Osteocyte (in vitro differentiated cells): ENCODE data around the gene TPSB2. TPM values are rescaled to one million over a fixed set of nuclear protein-coding genes. Genes with fewer than 3 reads are reported as not detected.

Source experiments
- DNase-seq: peaks from one replicate; pipeline ENCODE4 v3.0.0; 2021; ENCODE audit warnings: mixed read lengths; ENCODE audit not compliant: unreplicated experiment; ENCODE audit errors: extremely low spot score
- H3K27ac Mint-ChIP-seq: one replicate; pipeline ENCODE4 v1.8.0; 2021; ENCODE audit warnings: mild to moderate bottlenecking, mixed read lengths; ENCODE audit not compliant: unreplicated experiment
- H3K27me3 Mint-ChIP-seq: one replicate; pipeline ENCODE4 v1.8.0; 2021; ENCODE audit warnings: mixed read lengths; ENCODE audit not compliant: unreplicated experiment
- H3K36me3 Mint-ChIP-seq: one replicate; pipeline ENCODE4 v1.8.0; 2021; ENCODE audit warnings: mixed read lengths; ENCODE audit not compliant: unreplicated experiment
- H3K4me1 Mint-ChIP-seq: one replicate; pipeline ENCODE4 v1.8.0; 2021; ENCODE audit warnings: mixed read lengths; ENCODE audit not compliant: unreplicated experiment
- H3K4me3 Mint-ChIP-seq: one replicate; pipeline ENCODE4 v1.8.0; 2021; ENCODE audit warnings: mild to moderate bottlenecking, moderate library complexity, mixed read lengths; ENCODE audit not compliant: unreplicated experiment
- H3K9me3 Mint-ChIP-seq: one replicate; pipeline ENCODE4 v1.8.0; 2021; ENCODE audit warnings: mixed read lengths; ENCODE audit not compliant: unreplicated experiment
- total RNA-seq: library from RNA; stranded (reverse); gene quantifications from 2 replicates; pipeline ENCODE4 v1.2.1, GENCODE V29; 2021
- TF ChIP-seq, protein P1 (sequence below): fragments of 200-600 bp; sonication (generic); IDR thresholded peaks from 2 replicates; pipeline ENCODE4 v1.5.0; 2021; ENCODE audit warnings: antibody characterized with exemption, mild to moderate bottlenecking, moderate library complexity

The TPSB2 gene
- total RNA-seq, 1 donor from 2014 or later, result not detected

DNA sequence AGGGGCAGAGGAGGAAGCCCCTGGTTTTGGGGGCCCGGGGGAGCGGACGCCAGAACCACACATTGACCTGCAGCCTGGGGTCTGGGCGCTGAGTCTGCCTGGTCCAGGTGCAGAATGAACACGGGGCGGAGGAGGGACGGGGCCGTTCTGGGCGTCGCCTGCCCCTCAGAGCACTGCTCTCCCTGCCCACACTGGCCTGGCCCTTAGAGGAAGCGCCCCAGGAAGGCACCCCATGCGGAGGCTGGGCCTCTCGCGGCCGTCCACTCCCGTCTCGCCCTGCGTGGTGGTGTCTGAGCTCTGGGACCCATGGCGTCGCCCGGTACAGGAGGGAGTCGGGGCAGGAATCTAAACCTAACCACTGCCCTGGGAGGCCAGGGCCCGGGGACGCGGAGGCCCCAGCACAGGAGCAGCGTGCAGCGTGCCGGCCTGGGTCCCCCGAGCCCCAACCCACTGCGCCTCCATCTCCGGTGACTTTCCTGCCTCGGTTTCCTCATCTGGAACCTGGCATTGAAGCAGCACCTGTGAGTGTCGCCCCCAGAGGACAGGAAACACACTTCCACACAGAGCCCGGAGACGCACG is 30.2 kb upstream of the TPSB2 start:
- TF ChIP-seq, protein P1, sequence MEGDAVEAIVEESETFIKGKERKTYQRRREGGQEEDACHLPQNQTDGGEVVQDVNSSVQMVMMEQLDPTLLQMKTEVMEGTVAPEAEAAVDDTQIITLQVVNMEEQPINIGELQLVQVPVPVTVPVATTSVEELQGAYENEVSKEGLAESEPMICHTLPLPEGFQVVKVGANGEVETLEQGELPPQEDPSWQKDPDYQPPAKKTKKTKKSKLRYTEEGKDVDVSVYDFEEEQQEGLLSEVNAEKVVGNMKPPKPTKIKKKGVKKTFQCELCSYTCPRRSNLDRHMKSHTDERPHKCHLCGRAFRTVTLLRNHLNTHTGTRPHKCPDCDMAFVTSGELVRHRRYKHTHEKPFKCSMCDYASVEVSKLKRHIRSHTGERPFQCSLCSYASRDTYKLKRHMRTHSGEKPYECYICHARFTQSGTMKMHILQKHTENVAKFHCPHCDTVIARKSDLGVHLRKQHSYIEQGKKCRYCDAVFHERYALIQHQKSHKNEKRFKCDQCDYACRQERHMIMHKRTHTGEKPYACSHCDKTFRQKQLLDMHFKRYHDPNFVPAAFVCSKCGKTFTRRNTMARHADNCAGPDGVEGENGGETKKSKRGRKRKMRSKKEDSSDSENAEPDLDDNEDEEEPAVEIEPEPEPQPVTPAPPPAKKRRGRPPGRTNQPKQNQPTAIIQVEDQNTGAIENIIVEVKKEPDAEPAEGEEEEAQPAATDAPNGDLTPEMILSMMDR, result no peak
- no peaks in the 10 kb centered on the region for H3K9me3 Mint-ChIP-seq
- no peak overlapping the region for H3K4me3 Mint-ChIP-seq
- peaks cover 11% of the 10 kb centered on the region for H3K27me3 Mint-ChIP-seq
- H3K4me1 Mint-ChIP-seq, result peaks cover 3% of the 10 kb centered on the region
- no peaks in the 10 kb centered on the region for H3K36me3 Mint-ChIP-seq
- no peak for DNase-seq
- no peak overlapping the region for H3K27ac Mint-ChIP-seq

DNA sequence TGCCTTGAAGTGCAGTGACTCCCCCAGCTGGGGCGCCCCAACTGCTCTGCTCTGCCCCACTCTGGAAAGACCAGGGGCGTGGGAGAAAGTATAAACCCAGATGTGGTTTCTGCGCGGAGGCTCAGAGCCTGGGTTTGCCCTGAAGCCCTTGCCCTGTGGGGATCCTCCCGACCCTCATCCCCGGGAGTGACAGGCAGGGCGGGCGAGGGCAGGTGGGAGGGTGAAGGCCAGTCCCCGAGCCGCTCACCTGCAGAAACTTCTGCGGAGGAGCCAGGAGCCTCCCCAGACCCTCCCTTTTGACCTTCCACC is 29.7 kb upstream of the TPSB2 start:
- Mint-ChIP-seq H3K36me3 (no peaks in the 10 kb centered on the region), H3K4me1 (peaks cover 3% of the 10 kb centered on the region), H3K27ac (no peak overlapping the region), H3K9me3 (no peaks in the 10 kb centered on the region), H3K27me3 (peaks cover 11% of the 10 kb centered on the region), H3K4me3 (no peak overlapping the region)
- no peak for DNase-seq
- TF ChIP-seq, protein P1, result no peak

DNA sequence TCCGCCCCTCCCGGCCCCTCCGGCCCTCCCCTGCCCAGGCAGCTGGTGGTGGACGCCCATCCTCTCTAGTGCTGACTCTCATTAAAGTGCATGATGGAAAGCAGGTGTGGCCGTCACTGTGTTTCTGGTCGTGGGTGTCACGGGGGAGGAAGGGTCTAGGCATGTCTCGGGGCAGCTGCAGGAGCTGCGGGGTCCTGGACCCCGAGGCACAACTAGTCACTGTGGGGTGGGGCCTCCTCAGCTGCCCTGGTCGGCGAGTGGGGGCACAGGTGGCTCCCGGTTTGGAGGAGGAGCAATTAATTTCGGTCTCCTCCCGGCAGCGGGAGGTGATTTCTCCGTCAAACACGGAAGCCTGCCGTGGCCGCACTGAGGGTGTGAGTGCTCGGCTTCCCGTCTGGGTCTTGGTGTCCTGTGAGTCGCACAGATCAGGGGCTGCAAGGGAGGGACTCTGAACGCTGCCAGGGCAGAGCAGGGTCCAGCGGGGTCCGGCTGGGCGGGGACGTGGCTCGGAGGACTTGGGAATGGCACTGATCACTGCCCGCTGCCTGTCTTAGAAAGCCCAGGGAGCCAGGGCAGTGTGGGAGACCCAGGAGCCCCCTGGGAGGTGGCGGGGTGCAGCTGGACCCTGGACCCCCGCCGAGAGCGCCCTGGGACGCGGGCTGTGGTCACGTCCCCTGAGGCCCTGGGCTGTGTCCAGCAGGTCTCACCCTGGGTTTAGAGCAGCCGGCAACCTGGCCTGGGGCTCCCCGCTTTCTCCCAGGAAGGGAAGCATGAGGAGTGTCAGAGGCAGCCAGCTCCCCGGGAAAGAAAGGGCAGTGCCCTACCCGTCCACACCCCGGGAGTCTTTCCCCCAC is 29.1 kb upstream of the TPSB2 start:
- H3K4me1 Mint-ChIP-seq, result peaks cover 3% of the 10 kb centered on the region
- H3K27ac Mint-ChIP-seq, result no peak overlapping the region
- no peaks in the 10 kb centered on the region for H3K36me3 Mint-ChIP-seq
- peaks cover 11% of the 10 kb centered on the region for H3K27me3 Mint-ChIP-seq
- no peak overlapping the region for H3K4me3 Mint-ChIP-seq
- TF ChIP-seq, protein P1, result no peak
- DNase-seq, result no peak
- H3K9me3 Mint-ChIP-seq, result no peaks in the 10 kb centered on the region

DNA sequence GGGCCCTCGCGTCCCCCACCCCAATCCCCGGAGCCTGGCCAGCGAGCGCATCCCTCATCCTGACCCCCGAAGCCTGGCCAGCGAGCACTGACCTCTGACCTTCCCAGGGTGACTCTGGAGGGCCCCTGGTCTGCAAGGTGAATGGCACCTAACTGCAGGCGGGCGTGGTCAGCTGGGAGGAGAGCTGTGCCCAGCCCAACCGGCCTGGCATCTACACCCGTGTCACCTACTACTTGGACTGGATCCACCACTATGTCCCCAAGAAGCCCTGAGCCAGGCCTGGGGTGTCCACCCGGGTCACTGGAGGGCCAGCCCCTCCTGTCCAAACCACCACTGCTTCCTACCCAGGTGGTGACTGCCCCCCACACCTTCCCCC is 28.2 kb upstream of the TPSB2 start:
- H3K27ac Mint-ChIP-seq, result no peak overlapping the region
- DNase-seq, result no peak
- H3K4me1 Mint-ChIP-seq, result peaks cover 3% of the 10 kb centered on the region
- no peaks in the 10 kb centered on the region for H3K9me3 Mint-ChIP-seq
- TF ChIP-seq, protein P1, result no peak
- no peaks in the 10 kb centered on the region for H3K36me3 Mint-ChIP-seq
- H3K27me3 Mint-ChIP-seq, result peaks cover 11% of the 10 kb centered on the region
- H3K4me3 Mint-ChIP-seq, result no peak overlapping the region

DNA sequence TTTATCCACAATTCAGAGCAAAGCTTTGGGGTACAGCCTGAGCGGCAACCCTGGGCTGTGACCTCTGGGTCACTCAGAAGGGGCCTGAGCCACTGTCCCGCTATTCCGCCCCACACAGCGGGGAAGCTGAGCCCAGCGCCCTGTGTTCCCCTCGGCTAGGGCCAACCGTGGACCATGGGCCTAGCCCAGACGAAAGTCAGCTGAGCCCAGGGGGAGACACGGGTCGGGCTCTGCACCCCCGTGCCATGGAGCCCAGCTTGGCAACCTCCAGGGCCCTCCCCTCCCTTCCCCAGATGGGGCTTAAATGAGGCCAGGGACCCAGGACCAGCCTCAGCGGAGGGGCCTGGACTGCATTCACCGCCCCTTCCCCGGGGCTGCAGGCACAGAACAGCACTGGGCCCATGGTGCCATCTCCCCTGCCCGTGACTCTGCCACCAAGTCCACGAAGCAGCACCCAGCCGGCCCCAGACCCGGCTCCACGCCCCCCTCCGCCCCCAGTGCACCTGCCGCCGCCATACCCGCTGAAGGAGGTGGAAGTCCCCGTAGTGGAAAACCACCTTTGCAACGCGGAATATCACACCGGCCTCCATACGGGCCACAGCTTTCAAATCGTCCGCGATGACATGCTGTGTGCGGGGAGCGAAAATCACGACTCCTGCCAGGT is 27.7 kb upstream of the TPSB2 start:
- peaks cover 11% of the 10 kb centered on the region for H3K27me3 Mint-ChIP-seq
- no peak overlapping the region for H3K4me3 Mint-ChIP-seq
- no peaks in the 10 kb centered on the region for H3K9me3 Mint-ChIP-seq
- H3K36me3 Mint-ChIP-seq, result no peaks in the 10 kb centered on the region
- DNase-seq, result no peak
- H3K27ac Mint-ChIP-seq, result no peak overlapping the region
- peaks cover 3% of the 10 kb centered on the region for H3K4me1 Mint-ChIP-seq
- TF ChIP-seq, protein P1, result no peak
